Keratinocyte (primary cell): ENCODE data around the gene TOLLIP. TPM values are rescaled to one million over a fixed set of nuclear protein-coding genes. Genes with fewer than 3 reads are reported as not detected.

Experiments used
- DNase-seq: peaks from one replicate; pipeline ENCODE4 v3.0.0-alpha.2; 2011; ENCODE audit warnings: low read depth, missing footprints, low spot score
- FAIRE-seq: peaks from 2 replicates; lab custom pipeline; 2011; peaks lifted over from hg19 to GRCh38; lab: Jason Lieb, UNC
- H2AFZ ChIP-seq: 2 replicates; pipeline ENCODE4 v1.6.0; 2012; ENCODE audit warnings: low read length, control low read depth, inconsistent platforms; ENCODE audit not compliant: control insufficient read depth
- H3K27ac ChIP-seq: 2 replicates; pipeline ENCODE4 v1.5.1; 2011; ENCODE audit warnings: low read length; ENCODE audit not compliant: control insufficient read depth, insufficient read depth
- H3K27me3 ChIP-seq: 3 replicates; pipeline ENCODE4 v1.6.0; 2011; ENCODE audit warnings: low read length; ENCODE audit not compliant: control insufficient read depth, insufficient read depth; ENCODE audit errors: extremely low read depth
- H3K36me3 ChIP-seq, 2 experiments: 2 replicates in 1 of 2; 3 replicates in 1 of 2; pipeline ENCODE4 v1.5.1; 2011; ENCODE audit warnings: low read length in 2 of 2, mild to moderate bottlenecking in 1 of 2; ENCODE audit not compliant: control insufficient read depth in 2 of 2, insufficient read depth in 2 of 2; ENCODE audit errors: extremely low read depth in 1 of 2
- H3K4me1 ChIP-seq: 3 replicates; pipeline ENCODE4 v1.5.1; 2011; ENCODE audit warnings: low read length; ENCODE audit not compliant: control insufficient read depth, insufficient read depth; ENCODE audit errors: extremely low read depth
- H3K4me2 ChIP-seq: 3 replicates; pipeline ENCODE4 v1.6.0; 2011; ENCODE audit warnings: low read depth, low read length; ENCODE audit not compliant: control insufficient read depth, insufficient read depth; ENCODE audit errors: extremely low read depth
- H3K4me3 ChIP-seq, 3 experiments: fragments of 200-600 bp in 1 of 3; sonication (generic) in 1 of 3; 2 replicates in 2 of 3; 3 replicates in 1 of 3; pipeline ENCODE4 v1.5.1; 2011 to 2016; ENCODE audit warnings: low read length in 3 of 3, mild to moderate bottlenecking in 3 of 3, control low read depth in 2 of 3, inconsistent platforms in 1 of 3, low read depth in 1 of 3, mixed read lengths in 1 of 3, mixed run types in 1 of 3, moderate library complexity in 1 of 3; ENCODE audit not compliant: control insufficient read depth in 2 of 3, insufficient read depth in 2 of 3; ENCODE audit errors: extremely low read depth in 1 of 3
- H3K79me2 ChIP-seq: 2 replicates; pipeline ENCODE4 v1.6.0; 2012; ENCODE audit warnings: low read length; ENCODE audit not compliant: control insufficient read depth, insufficient read depth
- H3K9ac ChIP-seq: 3 replicates; pipeline ENCODE4 v1.6.0; 2011; ENCODE audit warnings: low read length; ENCODE audit not compliant: control insufficient read depth, insufficient read depth; ENCODE audit errors: extremely low read depth
- H3K9me1 ChIP-seq: 3 replicates; pipeline ENCODE4 v1.6.0; 2011; ENCODE audit warnings: low read length; ENCODE audit not compliant: control insufficient read depth, insufficient read depth; ENCODE audit errors: extremely low read depth
- H3K9me3 ChIP-seq: 2 replicates; pipeline ENCODE4 v1.5.1; 2012; ENCODE audit warnings: low read depth, low read length; ENCODE audit not compliant: control insufficient read depth
- H4K20me1 ChIP-seq: 3 replicates; pipeline ENCODE4 v1.6.0; 2011; ENCODE audit warnings: low read length; ENCODE audit not compliant: control insufficient read depth, insufficient read depth; ENCODE audit errors: extremely low read depth
- EZH2 ChIP-seq: IDR thresholded peaks from one replicate; pipeline ENCODE4 v1.6.1; 2012; ENCODE audit warnings: inconsistent platforms, mild to moderate bottlenecking, low read length, moderate library complexity
- dilution Hi-C: fragments of 300-500 bp; cut with MboI; formaldehyde crosslinking; loops from one replicate; pipeline ENCODE4 v1.7.0; 2020; ENCODE audit warnings: low sequenced_read_pairs; ENCODE audit not compliant: extremely low pct_ligation_motif_present
- polyA plus RNA-seq, 5 experiments: library from polyadenylated mRNA; depleted of rRNA in 3 of 5; stranded (reverse) in 3 of 5; stranded (forward) in 1 of 5; unstranded in 1 of 5; fragments of >200 nt; gene quantifications; 1 replicate in 1 of 5; 2 replicates in 3 of 5; 3 replicates in 1 of 5; pipeline versions ENCODE4 v1.2.1 to v1.2.3, GENCODE V29; 2011 to 2012; ENCODE audit warnings: missing spikeins in 2 of 5, low read depth in 1 of 5, low replicate concordance in 1 of 5
- TF ChIP-seq, protein P1 (sequence below), 3 experiments: IDR thresholded peaks in 1 of 3; conservative IDR thresholded peaks in 1 of 3; optimal IDR thresholded peaks in 1 of 3; 2 replicates in 2 of 3; 3 replicates in 1 of 3; pipeline versions ENCODE3 to v1.5.1; 2011; ENCODE audit warnings: low read length in 3 of 3, mild to moderate bottlenecking in 3 of 3, moderate library complexity in 2 of 3, control low read depth in 1 of 3, inconsistent platforms in 1 of 3; ENCODE audit not compliant: insufficient read depth in 2 of 3; ENCODE audit errors: extremely low read depth in 1 of 3

TOLLIP gene
- polyA plus RNA-seq, 1 donor (not counting 4 experiments of a cell fraction or from before 2014, with no cell fraction given) = 40.2 TPM

DNA sequence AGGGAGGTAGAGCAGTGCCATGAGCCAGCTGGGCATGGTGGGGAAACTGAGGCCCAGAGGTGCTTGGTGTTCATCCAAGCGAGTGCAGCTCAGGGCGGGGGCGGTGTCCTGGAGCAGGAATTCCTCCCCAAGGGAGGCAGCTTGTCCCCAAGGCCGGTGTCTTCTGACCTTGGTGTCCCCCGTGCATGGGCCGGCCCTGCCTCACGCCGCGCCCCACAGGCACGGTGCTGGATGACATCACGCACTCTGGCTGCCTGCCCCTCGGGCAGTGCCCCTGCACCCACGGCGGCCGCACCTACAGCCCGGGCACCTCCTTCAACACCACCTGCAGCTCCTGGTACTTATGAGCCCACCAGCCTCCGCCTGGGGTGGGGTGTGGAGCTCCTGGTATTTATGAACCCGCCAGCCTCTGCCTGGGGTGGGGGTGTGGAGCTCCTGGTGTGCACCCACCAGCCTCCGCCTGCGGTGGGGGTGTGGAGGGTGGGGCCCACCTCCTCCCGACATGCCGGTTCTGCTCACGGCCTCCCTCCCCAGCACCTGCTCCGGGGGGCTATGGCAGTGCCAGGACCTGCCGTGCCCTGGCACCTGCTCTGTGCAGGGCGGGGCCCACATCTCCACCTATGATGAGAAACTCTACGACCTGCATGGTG is 79.8 kb downstream of the TOLLIP start:
- H3K79me2 ChIP-seq = no peaks in the 10 kb centered on the region
- DNase-seq (no peak), FAIRE-seq (no peak)
- H2AFZ ChIP-seq = no peak overlapping the region
- H3K36me3 ChIP-seq = no peaks in the 10 kb centered on the region
- H3K4me3 ChIP-seq = no peak overlapping the region
- no peaks in the 10 kb centered on the region for H4K20me1 ChIP-seq
- no peak overlapping the region for H3K9ac ChIP-seq
- no peak overlapping the region for H3K4me2 ChIP-seq
- H3K4me1 ChIP-seq = no peaks in the 10 kb centered on the region
- peaks cover 34% of the 10 kb centered on the region for H3K27me3 ChIP-seq
- TF ChIP-seq EZH2 = no peak
- TF ChIP-seq, protein P1, sequence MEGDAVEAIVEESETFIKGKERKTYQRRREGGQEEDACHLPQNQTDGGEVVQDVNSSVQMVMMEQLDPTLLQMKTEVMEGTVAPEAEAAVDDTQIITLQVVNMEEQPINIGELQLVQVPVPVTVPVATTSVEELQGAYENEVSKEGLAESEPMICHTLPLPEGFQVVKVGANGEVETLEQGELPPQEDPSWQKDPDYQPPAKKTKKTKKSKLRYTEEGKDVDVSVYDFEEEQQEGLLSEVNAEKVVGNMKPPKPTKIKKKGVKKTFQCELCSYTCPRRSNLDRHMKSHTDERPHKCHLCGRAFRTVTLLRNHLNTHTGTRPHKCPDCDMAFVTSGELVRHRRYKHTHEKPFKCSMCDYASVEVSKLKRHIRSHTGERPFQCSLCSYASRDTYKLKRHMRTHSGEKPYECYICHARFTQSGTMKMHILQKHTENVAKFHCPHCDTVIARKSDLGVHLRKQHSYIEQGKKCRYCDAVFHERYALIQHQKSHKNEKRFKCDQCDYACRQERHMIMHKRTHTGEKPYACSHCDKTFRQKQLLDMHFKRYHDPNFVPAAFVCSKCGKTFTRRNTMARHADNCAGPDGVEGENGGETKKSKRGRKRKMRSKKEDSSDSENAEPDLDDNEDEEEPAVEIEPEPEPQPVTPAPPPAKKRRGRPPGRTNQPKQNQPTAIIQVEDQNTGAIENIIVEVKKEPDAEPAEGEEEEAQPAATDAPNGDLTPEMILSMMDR (optimal IDR thresholded peaks at IDR 0.05 in 1 of 3, IDR thresholded peaks at IDR 0.05 in 1 of 3, conservative IDR thresholded peaks at IDR 0.05 in 1 of 3; ENCODE audit: extremely low read depth in 1 of 3, insufficient read depth in 2 of 3, low read length in 3 of 3) = no peak
- dilution Hi-C loops = no loop called here
- no peak overlapping the region for H3K27ac ChIP-seq
- H3K9me3 ChIP-seq = no peaks in the 10 kb centered on the region
- H3K9me1 ChIP-seq = no peaks in the 10 kb centered on the region

DNA sequence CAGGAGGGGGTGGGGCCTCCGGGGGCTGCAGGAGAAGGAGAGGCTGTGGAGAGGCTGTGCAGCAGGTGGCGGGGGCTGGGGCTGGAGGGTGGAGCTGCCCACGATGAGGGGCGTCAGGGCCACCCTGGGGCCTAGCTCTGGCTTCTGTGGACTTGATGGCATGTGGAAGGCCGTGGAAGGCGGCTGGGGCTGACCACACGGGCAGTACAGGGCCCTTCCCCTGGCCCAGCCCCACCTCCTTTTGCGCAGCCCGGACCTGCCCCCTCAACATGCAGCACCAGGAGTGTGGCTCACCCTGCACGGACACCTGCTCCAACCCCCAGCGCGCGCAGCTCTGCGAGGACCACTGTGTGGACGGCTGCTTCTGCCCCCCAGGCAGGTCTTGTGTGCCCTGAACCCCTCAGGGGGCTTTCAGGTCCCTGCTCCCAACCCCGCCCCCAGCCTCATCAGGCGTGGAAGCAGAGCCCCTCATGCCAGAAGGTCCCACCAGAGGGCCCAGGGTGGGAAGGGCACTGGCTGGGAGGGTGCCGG is 80.4 kb downstream of the TOLLIP start:
- Histone ChIP-seq H3K9me1 (no peaks in the 10 kb centered on the region), H3K4me2 (no peak overlapping the region), H3K4me3 (no peak overlapping the region), H3K36me3 (no peaks in the 10 kb centered on the region), H3K27ac (no peak overlapping the region), H4K20me1 (no peaks in the 10 kb centered on the region), H3K27me3 (peaks cover 34% of the 10 kb centered on the region), H3K9ac (no peak overlapping the region), H2AFZ (no peak overlapping the region), H3K79me2 (no peaks in the 10 kb centered on the region), H3K9me3 (no peaks in the 10 kb centered on the region), H3K4me1 (no peaks in the 10 kb centered on the region)
- TF ChIP-seq, protein P1 (optimal IDR thresholded peaks at IDR 0.05 in 1 of 3, IDR thresholded peaks at IDR 0.05 in 1 of 3, conservative IDR thresholded peaks at IDR 0.05 in 1 of 3; ENCODE audit: extremely low read depth in 1 of 3, insufficient read depth in 2 of 3, low read length in 3 of 3) = no peak
- TF ChIP-seq EZH2 = no peak
- FAIRE-seq (no peak), DNase-seq (no peak)
- dilution Hi-C loops = no loop called here
